Iris pigment epithelial cell (primary cell): ENCODE results near the gene SCPEP1.

Experiments
- DNase-seq: peaks from one replicate; pipeline ENCODE4 v3.0.0-alpha.2; 2011; ENCODE audit warnings: low read depth

Gene SCPEP1

DNA sequence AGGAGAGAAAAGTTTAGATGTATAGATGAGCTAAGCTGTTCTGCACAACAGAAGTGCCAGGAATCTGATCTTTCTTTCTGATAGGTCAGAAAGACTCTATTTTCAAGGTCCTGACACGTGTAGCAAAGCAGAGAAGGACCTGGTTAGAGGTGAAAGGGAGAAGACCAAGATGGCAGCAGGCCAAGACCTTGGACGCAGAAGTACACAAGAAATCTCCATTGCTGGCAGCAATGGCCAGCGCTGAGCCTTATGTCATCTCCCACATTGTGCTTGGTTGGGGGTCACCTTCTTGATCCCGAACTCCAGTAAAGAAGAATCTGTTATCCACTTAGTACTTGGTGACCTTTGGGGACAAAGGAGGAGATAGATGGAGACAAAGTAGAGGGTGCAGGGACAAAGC is 65.3 kb downstream of the SCPEP1 start:
- DNase-seq: no peak

DNA sequence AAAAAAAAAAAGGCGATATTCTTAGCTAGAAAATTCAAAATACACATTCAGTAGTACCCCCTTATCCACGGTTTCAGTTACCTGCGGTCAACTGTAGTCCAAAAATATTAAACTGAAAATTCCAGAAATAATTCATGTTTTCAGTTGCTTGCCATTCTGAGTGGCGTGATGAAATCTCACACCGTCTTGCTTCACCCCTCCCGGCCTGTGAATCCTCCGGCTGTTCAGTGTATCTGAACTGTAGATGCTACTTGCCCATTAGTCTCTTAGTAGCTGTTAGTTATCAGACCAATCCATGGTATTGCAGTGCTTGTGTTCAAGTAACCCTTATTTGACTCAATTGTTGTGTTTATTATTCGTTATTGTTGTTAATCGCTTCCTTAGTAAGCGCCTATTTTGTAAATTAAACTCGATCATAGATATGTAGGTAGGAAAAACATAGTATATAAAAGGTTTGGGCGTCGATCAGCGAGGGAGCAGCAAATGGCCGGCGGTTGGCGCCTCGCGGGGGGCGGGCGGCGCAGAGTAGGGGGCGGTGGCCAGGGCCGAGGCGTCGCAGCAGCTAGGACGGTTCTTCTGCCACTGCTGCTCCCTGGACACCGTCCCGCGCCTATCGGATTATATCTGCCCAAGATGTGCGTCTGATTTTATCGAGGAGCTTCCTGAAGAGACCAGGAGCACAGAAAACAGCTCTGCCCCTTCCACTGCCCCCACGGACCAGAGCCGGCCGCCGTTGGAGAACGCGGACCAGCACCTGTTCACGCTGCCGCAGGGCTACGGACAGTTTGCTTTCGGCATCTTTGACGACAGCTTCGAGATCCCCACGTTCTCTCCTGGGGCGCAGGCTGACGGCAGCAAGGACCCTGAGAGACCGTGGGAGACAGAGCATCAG is 67.3 kb downstream of the SCPEP1 start:
- no peak for DNase-seq

GRCh38 chr17:57045868-57046704 is 68.2 kb downstream of the SCPEP1 start:
- no peak for DNase-seq

DNA sequence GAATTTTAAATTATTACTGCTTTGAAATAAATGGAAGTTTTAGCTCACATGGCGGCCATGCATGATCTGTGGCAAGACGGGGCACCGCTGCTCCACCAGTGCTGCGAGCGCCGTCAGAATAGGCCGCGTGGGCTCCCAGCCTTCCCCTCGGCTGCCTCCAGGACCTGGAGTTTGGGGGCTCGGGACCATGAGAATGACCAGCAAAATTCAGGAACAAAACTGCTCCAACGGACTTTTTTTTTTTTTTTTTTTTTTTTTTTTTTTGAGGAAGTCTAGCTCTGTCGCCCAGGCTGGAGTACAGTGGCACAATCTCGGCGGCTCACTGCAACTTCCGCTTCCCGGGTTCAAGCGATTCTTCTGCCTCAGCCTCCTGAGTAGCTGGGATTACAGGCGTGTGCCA is 68.8 kb downstream of the SCPEP1 start:
- no peak for DNase-seq

- no peak for DNase-seq
These were observed 70.2 kb downstream of the SCPEP1 start for GRCh38 chr17:57048096-57048495.

DNA sequence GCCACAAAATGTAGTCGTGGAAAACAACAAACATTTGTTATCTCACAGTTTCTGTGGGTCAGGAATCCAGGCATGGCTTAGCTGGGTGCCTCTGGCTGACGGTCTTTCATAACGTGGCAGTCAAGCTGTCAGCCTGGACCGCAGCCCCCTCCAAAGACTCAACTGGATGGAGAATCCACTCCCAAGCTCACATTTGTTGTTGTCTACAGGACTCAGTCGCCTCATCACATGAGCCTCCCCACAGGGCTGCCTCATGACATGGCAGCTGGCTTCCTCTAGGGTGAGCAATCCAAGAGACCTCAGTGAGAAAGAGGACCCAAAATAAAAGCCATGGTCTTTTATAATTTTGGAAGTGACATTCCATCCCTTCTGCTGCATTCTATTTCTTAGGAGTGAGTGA is 72.4 kb downstream of the SCPEP1 start:
- DNase-seq: no peak

DNA sequence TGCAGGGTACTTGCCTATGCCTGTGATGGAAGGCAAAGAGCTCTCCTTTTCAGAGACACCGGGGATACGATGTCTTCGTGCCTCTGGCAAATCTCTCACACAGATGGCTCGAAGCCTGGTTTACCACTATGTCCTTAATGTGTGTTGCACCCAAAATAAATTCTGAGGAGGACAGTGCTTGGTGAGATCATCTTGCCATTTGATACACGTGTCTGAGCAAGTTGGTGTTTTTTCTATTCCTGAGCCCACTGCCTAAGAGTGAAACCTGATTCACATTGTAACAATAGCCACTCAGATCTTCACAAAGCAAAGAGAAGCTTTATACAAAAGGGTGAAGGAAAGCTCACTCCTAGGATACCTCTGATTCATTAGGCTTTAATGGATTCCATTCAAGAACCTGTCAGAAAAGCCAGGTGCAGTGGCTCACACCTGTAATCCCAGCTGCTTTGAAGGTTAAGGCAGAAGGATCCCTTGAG is 74.0 kb downstream of the SCPEP1 start:
- no peak for DNase-seq
